Adrenal gland (tissue), 5 donors: ENCODE results near the gene RUNX1.

Experiments used
- POLR2A ChIP-seq, 2 donors: fragments of 450-650 bp; IDR thresholded peaks; one replicate each; pipeline ENCODE4 v1.6.1; 2017; ENCODE audit warnings: antibody characterized with exemption in 2 of 2, mild to moderate bottlenecking in 2 of 2, moderate library complexity in 1 of 2
- TF ChIP-seq, protein P1 (sequence below), 6 experiments: fragments of 450-650 bp in 4 of 6; fragments of 200-600 bp in 2 of 6; sonication (generic) in 1 of 6; IDR thresholded peaks; 1 replicate in 5 of 6; 2 replicates in 1 of 6; pipeline versions ENCODE4 v1.5.1 to v1.8.0; 2016 to 2021; ENCODE audit warnings: antibody characterized with exemption in 6 of 6, mild to moderate bottlenecking in 2 of 6, moderate library complexity in 1 of 6
- donor health status: DM: no; HTN: no; CAD: no.

DNA sequence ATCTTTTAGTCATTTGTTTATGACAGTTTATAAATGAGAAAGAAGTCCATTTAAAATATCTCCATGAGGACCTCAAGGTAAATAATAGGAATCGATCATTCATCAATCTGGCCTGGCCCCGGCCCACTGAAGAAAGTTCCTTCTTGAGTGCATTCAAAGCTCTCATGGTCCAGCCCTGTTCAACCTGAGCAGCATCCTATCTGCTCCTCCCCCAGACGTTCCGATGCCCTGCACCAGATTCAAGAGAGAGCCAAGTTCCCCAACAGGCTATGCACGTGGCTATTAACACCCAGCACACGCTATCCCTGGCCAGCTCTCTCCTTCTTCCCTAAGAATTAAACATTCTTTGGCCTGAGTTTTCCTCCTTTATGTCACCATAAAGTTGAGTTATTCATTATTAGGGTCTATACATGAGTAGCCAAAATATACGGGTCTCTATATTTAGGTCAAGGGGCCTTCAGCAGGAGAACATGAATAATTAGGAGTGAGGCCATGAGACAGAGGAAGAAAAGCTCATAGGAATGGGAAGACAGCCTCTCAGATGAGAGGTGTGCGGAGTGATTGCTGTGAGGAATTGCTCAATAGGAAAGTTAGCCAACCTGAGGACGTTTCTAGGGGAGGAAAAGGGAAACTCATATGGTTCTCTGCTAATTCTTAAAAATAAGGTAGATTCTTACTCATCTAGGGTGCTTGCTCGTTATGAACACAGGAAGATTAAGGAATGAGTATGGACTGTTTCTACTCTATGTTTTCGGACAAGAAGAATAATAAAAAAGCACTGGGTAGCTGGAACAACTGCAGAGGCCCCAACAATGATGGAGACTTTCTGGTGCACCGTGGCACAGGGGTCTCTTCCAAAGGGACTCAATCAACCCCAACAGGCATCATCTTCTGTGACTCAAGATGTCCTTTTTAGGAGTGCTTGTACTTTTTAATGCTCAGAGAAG lies 23.6 kb downstream of the RUNX1 start:
- TF ChIP-seq, protein P1, sequence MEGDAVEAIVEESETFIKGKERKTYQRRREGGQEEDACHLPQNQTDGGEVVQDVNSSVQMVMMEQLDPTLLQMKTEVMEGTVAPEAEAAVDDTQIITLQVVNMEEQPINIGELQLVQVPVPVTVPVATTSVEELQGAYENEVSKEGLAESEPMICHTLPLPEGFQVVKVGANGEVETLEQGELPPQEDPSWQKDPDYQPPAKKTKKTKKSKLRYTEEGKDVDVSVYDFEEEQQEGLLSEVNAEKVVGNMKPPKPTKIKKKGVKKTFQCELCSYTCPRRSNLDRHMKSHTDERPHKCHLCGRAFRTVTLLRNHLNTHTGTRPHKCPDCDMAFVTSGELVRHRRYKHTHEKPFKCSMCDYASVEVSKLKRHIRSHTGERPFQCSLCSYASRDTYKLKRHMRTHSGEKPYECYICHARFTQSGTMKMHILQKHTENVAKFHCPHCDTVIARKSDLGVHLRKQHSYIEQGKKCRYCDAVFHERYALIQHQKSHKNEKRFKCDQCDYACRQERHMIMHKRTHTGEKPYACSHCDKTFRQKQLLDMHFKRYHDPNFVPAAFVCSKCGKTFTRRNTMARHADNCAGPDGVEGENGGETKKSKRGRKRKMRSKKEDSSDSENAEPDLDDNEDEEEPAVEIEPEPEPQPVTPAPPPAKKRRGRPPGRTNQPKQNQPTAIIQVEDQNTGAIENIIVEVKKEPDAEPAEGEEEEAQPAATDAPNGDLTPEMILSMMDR (IDR thresholded peaks at IDR 0.05), result no peak
- no peak for TF ChIP-seq POLR2A (IDR thresholded peaks at IDR 0.05)
